ENCODE data around the gene ARID4A. TPM values are rescaled to one million over a fixed set of nuclear protein-coding genes. Genes with fewer than 3 reads are reported as not detected.

Gene ARID4A
- total and polyA plus RNA-seq, 10 of the 15 experiments (the other 5 are each of a cell fraction or from before 2014, with no cell fraction given): 5.2 to 18.9 (median 12.5) TPM

- Histone ChIP-seq H3K9me3 (replicated peaks; ENCODE audit: control insufficient read depth, insufficient read depth, low read length) (no peaks in the 10 kb centered on the region), H3K4me1 (ENCODE audit: control insufficient read depth, insufficient read depth, low read length) (no peaks in the 10 kb centered on the region), H3K4me3 (no peak overlapping the region), H3K27me3 (replicated peaks in 1 of 2; ENCODE audit: control insufficient read depth in 2 of 2, insufficient read depth in 2 of 2, low read length in 1 of 2) (no peaks in the 10 kb centered on the region), H2AFZ (ENCODE audit: control insufficient read depth, low read depth, low read length) (no peak overlapping the region), H3K79me2 (ENCODE audit: control insufficient read depth, insufficient read depth, low read length) (peaks cover 20% of the 10 kb centered on the region), H4K20me1 (ENCODE audit: control insufficient read depth, insufficient read depth) (no peaks in the 10 kb centered on the region), H3K36me3 (ENCODE audit: control insufficient read depth in 2 of 2, insufficient read depth in 2 of 2, low read length in 1 of 2) (peaks cover 4 to 28% of the 10 kb centered on the region in 2 experiments), H3K27ac (ENCODE audit: control insufficient read depth, insufficient read depth) (no peak overlapping the region), H3K9ac (ENCODE audit: control insufficient read depth, insufficient read depth, low read length) (no peak overlapping the region), H3K4me2 (ENCODE audit: control insufficient read depth, insufficient read depth) (no peak overlapping the region)
- 96% methylated on average over 1 of the region's 1 CpG for WGBS (ENCODE audit: insufficient coverage, insufficient replicate concordance, low lambda C conversion rate, missing lambda C conversion rate)
- ChIA-PET SMC1A (ENCODE audit: uncharacterized antibody, unreplicated experiment) (interaction anchor here (0.8 to 2.1 kb wide), 7 partner anchors 12 to 536 kb away, joined by 3 to 10 read pairs (median 4); partner anchors contain the start of gene ARID4A), RAD21 (ENCODE audit: unreplicated experiment) (interaction anchor here (0.9 to 1.3 kb wide), 2 partner anchors 11 to 21 kb away, joined by 3 to 5 read pairs; partner anchors contain the start of gene ARID4A), POLR2A (interaction anchor here (0.5 to 2.5 kb wide), 4 partner anchors 10 to 138 kb away, joined by 3 to 8 read pairs (median 4); partner anchors contain the start of gene ARID4A), CTCF (interaction anchor here (0.8 to 1.5 kb wide), 3 partner anchors 9 to 31 kb away, joined by 3 to 6 read pairs (median 3); partner anchors contain the start of gene PSMA3)
- no peak for TF ChIP-seq NFIC (IDR thresholded peaks at IDR 0.05; ENCODE audit: low read depth, low read length)
- no peak for DNase-seq (ENCODE audit: low read depth, low spot score)
- BruUV-seq (replicated peaks): no TSS peak
- ATAC-seq: no peak
- intact Hi-C loops (cut with micrococcal nuclease; ENCODE audit: unreplicated experiment) (no loop called here), in situ Hi-C loops (cut with MboI) (no loop called here)
- no peak for FAIRE-seq
Measured at GRCh38 chr14:58276208-58276607, 22.1 kb upstream of the ARID4A start.

GRCh38 chr14:58278177-58278576 is 20.2 kb upstream of the ARID4A start:
- Histone ChIP-seq H3K4me1 (ENCODE audit: control insufficient read depth, insufficient read depth, low read length) (peaks cover 4% of the 10 kb centered on the region), H2AFZ (ENCODE audit: control insufficient read depth, low read depth, low read length) (no peak overlapping the region), H3K27me3 (replicated peaks in 1 of 2; ENCODE audit: control insufficient read depth in 2 of 2, insufficient read depth in 2 of 2, low read length in 1 of 2) (no peaks in the 10 kb centered on the region), H3K36me3 (ENCODE audit: control insufficient read depth in 2 of 2, insufficient read depth in 2 of 2, low read length in 1 of 2) (peaks cover 4 to 18% of the 10 kb centered on the region in 2 experiments; a peak in 3 of 4 replicates), H3K27ac (ENCODE audit: control insufficient read depth, insufficient read depth) (no peak overlapping the region), H4K20me1 (ENCODE audit: control insufficient read depth, insufficient read depth) (no peaks in the 10 kb centered on the region), H3K4me2 (ENCODE audit: control insufficient read depth, insufficient read depth) (no peak overlapping the region), H3K9ac (ENCODE audit: control insufficient read depth, insufficient read depth, low read length) (no peak overlapping the region), H3K9me3 (replicated peaks; ENCODE audit: control insufficient read depth, insufficient read depth, low read length) (no peaks in the 10 kb centered on the region), H3K79me2 (ENCODE audit: control insufficient read depth, insufficient read depth, low read length) (peaks cover 27% of the 10 kb centered on the region), H3K4me3 (no peak overlapping the region)
- DNase-seq (ENCODE audit: low read depth, low spot score) (no peak), FAIRE-seq (no peak), ATAC-seq (no peak)
- WGBS (ENCODE audit: insufficient coverage, insufficient replicate concordance, low lambda C conversion rate, missing lambda C conversion rate): 94% methylated on average over 8 of the region's 8 CpGs
- in situ Hi-C loops (cut with MboI) (no loop called here), intact Hi-C loops (cut with micrococcal nuclease; ENCODE audit: unreplicated experiment) (no loop called here)
- ChIA-PET RAD21 (ENCODE audit: unreplicated experiment) (no interaction called here), POLR2A (interaction anchor here (0.6 to 0.7 kb wide), 4 partner anchors 11 to 881 kb away, joined by 3 to 5 read pairs (median 4); no protein-coding TSS in a partner anchor), SMC1A (ENCODE audit: uncharacterized antibody, unreplicated experiment) (no interaction called here), CTCF (no interaction called here)
- BruUV-seq (replicated peaks): no TSS peak
- no peak for TF ChIP-seq JUNB (IDR thresholded peaks at IDR 0.05)
- peak; percentile 28; the same call in 1 of the 2 replicates for TF ChIP-seq POLR2AphosphoS5 (IDR thresholded peaks at IDR 0.05; ENCODE audit: low read length)
- TF ChIP-seq MLLT1 (IDR thresholded peaks at IDR 0.05): no peak
- no peak for TF ChIP-seq RUNX3 (IDR thresholded peaks at IDR 0.05; ENCODE audit: low read length)
